Gastroesophageal sphincter (tissue), 2 donors: ENCODE data around the gene FAM111A.

Experiments used
- POLR2A ChIP-seq, 2 donors: fragments of 450-650 bp; IDR thresholded peaks; one replicate each; pipeline ENCODE4 v1.6.1; 2017; ENCODE audit warnings: antibody characterized with exemption in 2 of 2, mild to moderate bottlenecking in 2 of 2, moderate library complexity in 1 of 2
- POLR2AphosphoS5 ChIP-seq: sonication (generic); formaldehyde crosslinking; IDR thresholded peaks from one replicate; pipeline ENCODE4 v1.6.1; 2017; ENCODE audit warnings: antibody characterized with exemption

GRCh38 chr11:59172345-59173079 lies 29.9 kb downstream of the FAM111A start:
- TF ChIP-seq POLR2A (IDR thresholded peaks at IDR 0.05) (no peak), POLR2AphosphoS5 (no peak)
